Tibial nerve (tissue), 4 donors: ENCODE results near the gene BICRAL.

Experiments used
- CTCF ChIP-seq, 5 experiments: fragments of 200-600 bp in 3 of 5; fragments of 450-650 bp in 2 of 5; sonication (generic) in 3 of 5; IDR thresholded peaks; one replicate each; pipeline ENCODE4 v1.5.1; 2016 to 2019; ENCODE audit warnings: antibody characterized with exemption in 5 of 5, mild to moderate bottlenecking in 3 of 5, moderate library complexity in 2 of 5
- EP300 ChIP-seq, 2 donors: sonication (generic); formaldehyde crosslinking; IDR thresholded peaks; one replicate each; pipeline ENCODE4 v1.6.1; 2017; ENCODE audit warnings: antibody characterized with exemption in 2 of 2, mild to moderate bottlenecking in 1 of 2
- POLR2A ChIP-seq, 2 donors: fragments of 450-650 bp; IDR thresholded peaks; one replicate each; pipeline ENCODE4 v1.6.1; 2017; ENCODE audit warnings: antibody characterized with exemption in 2 of 2, mild to moderate bottlenecking in 2 of 2, moderate library complexity in 2 of 2

- TF ChIP-seq POLR2A (IDR thresholded peaks at IDR 0.05), result no peak
- no peak for TF ChIP-seq CTCF (IDR thresholded peaks at IDR 0.05)
- TF ChIP-seq EP300 (IDR thresholded peaks at IDR 0.05), result no peak
Measured at GRCh38 chr6:42896178-42896719, 114.4 kb downstream of the BICRAL start.
